ENCODE results near the gene CRELD1. TPM values are rescaled to one million over a fixed set of nuclear protein-coding genes. Genes with fewer than 3 reads are reported as not detected.

Gene CRELD1
- polyA plus RNA-seq, 1 experiment: 29.5 TPM

GRCh38 chr3:9970020-9970652 is 36.5 kb downstream of the CRELD1 start:
- Histone ChIP-seq H3K27me3 (ENCODE audit: control insufficient read depth, insufficient read depth, low read length) (no peaks in the 10 kb centered on the region), H3K27ac (ENCODE audit: low read depth, low read length) (peak overlapping the region; percentile 91), H3K4me3 (ENCODE audit: low read depth, low read length) (no peak overlapping the region), H3K9me3 (ENCODE audit: control insufficient read depth, insufficient read depth, low read length) (no peaks in the 10 kb centered on the region)
- no peak for DNase-seq (ENCODE audit: low read depth, low spot score)
- no peak for TF ChIP-seq CTCF (IDR thresholded peaks at IDR 0.05; ENCODE audit: low read depth, low read length)
- POLR2A ChIA-PET: interaction anchor here (1.0 kb wide), 1 partner anchor 11 kb away, joined by 3 read pairs; no protein-coding TSS in a partner anchor
- CTCF ChIA-PET: interaction anchor here (0.8 kb wide), 1 partner anchor 121 kb away, joined by 3 read pairs; no protein-coding TSS in a partner anchor

GRCh38 chr3:9976721-9977709 is 43.4 kb downstream of the CRELD1 start:
- ChIA-PET POLR2A (interaction anchor here (0.5 to 1.4 kb wide), 6 partner anchors 10 to 106 kb away, joined by 3 to 9 read pairs (median 4); partner anchors contain the start of gene EMC3), CTCF (interaction anchor here (0.6 to 2.8 kb wide), 4 partner anchors 11 to 96 kb away, joined by 4 to 11 read pairs (median 4); partner anchors contain the start of gene CRELD1)
- no peak for TF ChIP-seq CTCF (IDR thresholded peaks at IDR 0.05; ENCODE audit: low read depth, low read length)
- H3K4me3 ChIP-seq (ENCODE audit: low read depth, low read length): no peak overlapping the region
- peak overlapping the region; percentile 54 for H3K27ac ChIP-seq (ENCODE audit: low read depth, low read length)
- H3K9me3 ChIP-seq (ENCODE audit: control insufficient read depth, insufficient read depth, low read length): no peaks in the 10 kb centered on the region
- DNase-seq (ENCODE audit: low read depth, low spot score): peak; percentile 87
- no peaks in the 10 kb centered on the region for H3K27me3 ChIP-seq (ENCODE audit: control insufficient read depth, insufficient read depth, low read length)

GRCh38 chr3:9978710-9979305 is 45.2 kb downstream of the CRELD1 start:
- Histone ChIP-seq H3K27me3 (ENCODE audit: control insufficient read depth, insufficient read depth, low read length) (no peaks in the 10 kb centered on the region), H3K4me3 (ENCODE audit: low read depth, low read length) (no peak overlapping the region), H3K27ac (ENCODE audit: low read depth, low read length) (no peak overlapping the region), H3K9me3 (ENCODE audit: control insufficient read depth, insufficient read depth, low read length) (no peaks in the 10 kb centered on the region)
- ChIA-PET CTCF (interaction anchor here (2.8 kb wide), 1 partner anchor 32 kb away, joined by 11 read pairs; no protein-coding TSS in a partner anchor), POLR2A (no interaction called here)
- no peak for TF ChIP-seq CTCF (IDR thresholded peaks at IDR 0.05; ENCODE audit: low read depth, low read length)
- DNase-seq (ENCODE audit: low read depth, low spot score): no peak

GRCh38 chr3:9980251-9980650 is 46.6 kb downstream of the CRELD1 start:
- H3K4me3 ChIP-seq (ENCODE audit: low read depth, low read length): no peak overlapping the region
- CTCF ChIA-PET: interaction anchor here (0.7 kb wide), 1 partner anchor 262 kb away, joined by 4 read pairs; no protein-coding TSS in a partner anchor
- no peak for DNase-seq (ENCODE audit: low read depth, low spot score)
- no peak for TF ChIP-seq CTCF (IDR thresholded peaks at IDR 0.05; ENCODE audit: low read depth, low read length)
- H3K27ac ChIP-seq (ENCODE audit: low read depth, low read length): no peak overlapping the region
- H3K27me3 ChIP-seq (ENCODE audit: control insufficient read depth, insufficient read depth, low read length): no peaks in the 10 kb centered on the region
- POLR2A ChIA-PET: interaction anchor here (0.9 kb wide), 1 partner anchor 221 kb away, joined by 4 read pairs; no protein-coding TSS in a partner anchor
- H3K9me3 ChIP-seq (ENCODE audit: control insufficient read depth, insufficient read depth, low read length): no peaks in the 10 kb centered on the region

Measured in AG04450 (cell line).